DMS53 (cell line): ENCODE results near the gene USP7.

Experiments
- DNase-seq: peaks from one replicate; lab custom pipeline; 2025; lab: John Stamatoyannopoulos, UW

USP7 gene

DNA sequence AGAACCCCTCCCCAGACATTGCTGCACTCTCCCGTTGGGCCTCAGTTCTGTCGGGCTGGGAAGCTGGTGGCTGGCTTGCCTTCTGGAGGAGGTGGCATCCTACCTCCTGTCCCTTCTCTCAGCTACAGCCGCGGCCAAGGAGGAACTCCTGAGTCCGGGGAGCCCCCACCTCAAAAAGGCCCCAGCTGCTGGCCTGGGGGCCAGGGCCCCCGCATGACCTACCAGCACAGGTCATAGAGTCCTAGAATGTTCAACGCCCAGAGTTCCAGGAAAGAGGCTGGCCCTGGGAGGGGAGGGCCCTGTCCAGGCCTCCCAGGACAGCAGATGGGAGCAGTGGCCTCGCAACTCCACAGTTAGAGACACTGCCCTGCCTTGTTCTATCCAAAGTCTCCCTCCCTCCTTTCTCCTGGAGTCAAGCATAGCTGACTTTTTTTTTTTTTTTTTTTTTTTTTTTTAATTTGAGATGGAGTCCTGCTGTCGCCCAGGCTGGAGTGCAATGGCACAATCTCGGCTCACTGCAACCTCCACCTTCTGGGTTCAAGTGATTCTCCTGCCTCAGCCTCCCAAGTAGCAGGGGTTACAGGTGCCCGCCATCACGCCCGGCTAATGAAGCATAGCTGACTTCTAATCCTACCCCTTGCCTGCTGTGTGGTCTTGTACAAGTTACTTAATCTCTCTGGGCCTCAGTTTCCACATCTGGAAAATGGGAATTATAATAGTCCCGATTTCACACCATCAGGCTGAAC, 102.0 kb downstream of the USP7 start:
- DNase-seq: peak; percentile 23

DNA sequence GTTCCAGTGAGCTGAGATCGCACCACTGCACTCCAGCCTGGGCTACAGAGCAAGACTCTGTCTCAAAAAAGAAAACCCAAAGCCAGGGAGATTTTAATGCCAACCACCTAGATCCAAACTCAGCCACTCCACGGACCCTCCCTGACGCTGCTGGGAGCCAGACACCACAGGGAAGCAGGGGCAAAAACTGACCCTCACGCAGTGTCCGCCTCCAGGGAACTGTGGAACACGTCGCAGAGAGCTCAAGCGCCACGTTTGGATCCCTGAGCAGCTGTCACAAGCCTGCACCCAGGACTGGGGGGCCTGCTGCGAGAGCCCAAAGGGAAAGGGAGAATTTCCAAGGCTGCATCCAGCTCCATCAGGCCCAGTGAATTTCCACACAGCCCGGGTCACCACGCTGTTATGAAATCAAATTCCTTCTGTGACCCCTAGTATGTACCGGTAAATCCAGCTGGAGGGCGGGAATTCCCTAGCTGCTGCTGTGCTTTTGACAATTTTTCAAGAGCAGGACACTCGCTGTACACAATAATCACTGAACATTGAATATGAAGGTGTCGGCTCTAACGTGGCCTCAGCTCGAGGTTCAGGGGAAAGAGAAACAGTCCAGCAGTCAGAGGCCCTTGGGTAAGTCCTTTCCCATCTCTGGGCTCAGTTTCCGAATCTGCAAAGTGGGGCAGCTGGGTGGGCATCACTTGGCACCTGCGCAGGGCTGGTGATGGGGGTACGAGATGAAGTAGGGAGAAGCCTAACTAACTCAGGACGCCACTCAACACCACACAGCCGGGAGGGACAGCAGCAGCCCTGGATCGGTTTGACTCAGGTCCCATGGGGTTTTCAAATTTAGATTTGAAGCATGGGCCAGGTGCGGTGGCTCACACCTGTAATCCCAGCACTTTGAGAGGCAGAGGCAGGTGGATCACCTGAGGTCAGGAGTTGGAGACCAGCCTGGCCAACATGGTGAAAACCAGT, 103.5 kb downstream of the USP7 start:
- DNase-seq: no peak

DNA sequence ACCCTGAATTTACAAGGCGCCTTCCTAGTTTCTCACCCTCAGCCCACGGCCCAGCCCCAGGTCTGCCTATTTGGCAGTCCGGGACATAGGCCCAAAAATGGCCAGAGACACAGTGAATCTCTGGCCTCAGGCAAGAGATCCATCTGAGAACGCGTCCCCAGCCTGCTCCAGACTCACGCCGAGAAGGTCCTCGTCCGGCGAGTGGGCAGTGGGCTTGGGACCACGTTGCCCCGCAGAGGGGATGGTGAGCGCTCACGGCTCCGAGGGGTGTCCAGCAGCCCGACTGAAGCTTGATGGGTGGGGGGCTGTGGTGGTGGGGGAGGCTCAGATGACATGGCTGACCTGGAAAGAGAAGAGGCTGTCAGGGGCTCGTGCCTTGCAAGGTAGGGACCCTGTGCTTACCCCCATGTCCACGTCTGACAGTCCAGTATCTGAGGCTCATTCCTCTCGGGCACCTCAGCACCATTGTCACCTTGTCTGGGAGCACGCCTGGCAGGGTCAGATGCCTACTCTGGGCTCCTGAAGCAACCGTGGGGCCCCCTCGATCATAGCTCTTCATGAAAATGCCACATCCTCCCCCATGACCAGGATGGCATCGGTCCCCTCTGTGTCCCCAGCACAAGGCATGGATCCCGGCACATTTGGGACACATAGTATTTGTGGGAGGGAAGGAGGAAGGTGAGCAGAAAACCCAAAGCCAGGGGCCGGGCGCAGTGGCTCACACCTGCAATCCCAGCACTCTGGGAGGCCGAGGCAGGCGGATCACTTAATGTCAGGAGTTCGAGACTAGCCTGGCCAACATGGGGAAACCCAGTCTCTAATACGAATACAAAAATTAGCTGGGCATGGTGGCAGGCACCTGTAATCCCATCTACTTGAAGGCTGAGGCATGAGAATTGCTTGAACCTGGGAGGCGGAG, 104.5 kb downstream of the USP7 start:
- DNase-seq: no peak

DNA sequence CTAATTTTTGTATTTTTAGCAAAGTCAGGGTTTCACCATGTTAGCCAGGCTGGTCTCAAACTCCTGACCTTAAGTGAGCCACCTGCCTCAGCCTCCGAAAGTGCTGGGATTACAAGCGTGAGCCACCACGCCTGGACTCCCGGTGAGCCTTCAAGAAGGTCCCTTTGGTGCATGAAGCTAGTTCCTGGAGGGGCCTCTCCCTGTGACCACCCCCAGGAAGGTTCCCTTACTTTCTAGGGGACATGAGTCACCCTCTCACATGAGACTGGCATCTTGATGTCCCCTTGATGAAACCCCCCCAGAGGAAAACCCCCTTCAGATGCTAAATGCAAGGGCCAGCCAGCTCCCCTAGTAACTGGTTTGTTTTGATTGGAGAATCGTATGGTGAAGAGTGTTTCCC, 107.7 kb downstream of the USP7 start:
- no peak for DNase-seq

DNA sequence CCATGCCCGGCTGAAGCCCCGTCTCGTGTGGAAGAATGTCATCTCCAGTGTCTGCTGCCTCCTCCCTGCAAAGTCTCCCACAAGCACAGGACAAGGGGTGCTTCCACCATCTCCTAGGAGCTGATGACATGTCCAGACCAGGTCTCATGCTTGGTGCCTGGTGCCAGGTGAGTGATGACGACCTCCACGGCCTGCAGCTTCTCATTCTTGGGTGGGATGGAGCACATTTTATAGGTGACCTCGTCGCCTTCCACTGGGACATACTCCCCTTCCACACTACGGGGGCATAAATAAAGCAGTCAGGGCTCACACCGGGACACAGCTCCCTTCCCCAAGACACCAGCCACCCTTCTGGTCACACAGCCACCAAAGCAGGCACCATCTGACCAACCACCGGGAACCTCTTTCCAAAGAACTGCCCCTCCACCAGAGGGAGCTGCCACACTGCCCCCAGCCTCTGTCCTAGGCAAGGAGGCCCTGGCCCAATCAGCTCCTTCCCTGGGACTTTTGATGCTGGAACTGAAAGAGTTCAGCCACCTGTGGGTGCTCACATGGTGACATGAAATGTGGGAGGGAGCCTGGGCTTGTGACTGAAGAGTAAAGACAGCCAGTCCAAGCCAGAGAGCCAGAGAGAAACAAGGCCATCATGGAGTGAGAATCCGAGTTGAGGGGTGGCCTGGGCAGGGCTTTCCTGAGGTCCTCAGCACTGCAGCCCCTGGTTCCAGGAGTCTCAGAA, 108.5 kb downstream of the USP7 start:
- peak; percentile 23 for DNase-seq

DNA sequence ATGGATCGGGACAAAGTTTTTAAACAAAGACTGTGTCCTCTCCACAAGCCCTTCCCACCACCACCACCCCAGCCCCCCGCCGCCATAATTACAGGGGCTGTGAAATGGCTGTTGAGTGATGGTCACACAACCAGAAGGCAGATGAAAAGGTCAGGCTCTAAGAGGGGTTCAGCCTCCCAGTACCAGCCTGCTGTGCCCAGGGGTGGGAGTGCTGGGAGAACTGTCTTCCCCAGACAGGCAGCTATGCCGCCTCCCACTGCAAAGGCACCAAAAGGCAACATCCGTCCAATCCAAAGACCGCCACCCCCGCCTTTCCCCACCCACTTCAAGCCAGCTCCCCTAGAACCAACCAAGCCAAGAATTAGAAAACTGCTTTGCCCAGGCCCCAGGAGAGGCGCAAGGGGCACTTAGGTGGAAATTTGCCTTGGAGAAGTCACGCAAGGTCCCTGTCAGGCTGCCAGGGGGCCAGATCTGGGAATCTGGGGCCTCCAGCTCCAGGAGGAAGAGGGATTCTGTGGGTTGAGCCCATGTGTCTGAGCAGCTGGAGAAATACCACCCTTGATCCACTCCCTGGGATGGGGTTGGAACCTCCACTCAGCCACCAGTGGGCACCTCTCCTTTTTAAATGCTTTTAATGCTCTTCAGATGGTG, 109.3 kb downstream of the USP7 start:
- DNase-seq: no peak

DNA sequence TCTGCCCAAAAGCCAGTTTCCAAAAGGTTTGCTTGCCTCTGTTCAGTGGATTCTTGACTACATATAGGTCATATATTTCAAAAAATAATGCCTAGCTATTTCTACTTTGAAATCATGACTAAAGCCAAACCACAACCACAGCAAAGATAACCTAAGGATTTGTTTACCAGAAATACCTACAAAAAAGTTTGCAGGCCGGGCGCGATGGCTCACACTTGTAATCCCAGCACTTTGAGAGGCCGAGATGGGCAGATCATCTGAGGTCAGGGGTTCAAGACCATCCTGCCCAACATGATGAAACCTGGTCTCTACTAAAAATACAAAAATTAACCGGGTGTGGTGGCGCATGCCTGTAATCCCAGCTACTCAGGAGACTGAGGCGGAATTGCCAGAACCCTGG, 110.1 kb downstream of the USP7 start:
- DNase-seq: no peak

DNA sequence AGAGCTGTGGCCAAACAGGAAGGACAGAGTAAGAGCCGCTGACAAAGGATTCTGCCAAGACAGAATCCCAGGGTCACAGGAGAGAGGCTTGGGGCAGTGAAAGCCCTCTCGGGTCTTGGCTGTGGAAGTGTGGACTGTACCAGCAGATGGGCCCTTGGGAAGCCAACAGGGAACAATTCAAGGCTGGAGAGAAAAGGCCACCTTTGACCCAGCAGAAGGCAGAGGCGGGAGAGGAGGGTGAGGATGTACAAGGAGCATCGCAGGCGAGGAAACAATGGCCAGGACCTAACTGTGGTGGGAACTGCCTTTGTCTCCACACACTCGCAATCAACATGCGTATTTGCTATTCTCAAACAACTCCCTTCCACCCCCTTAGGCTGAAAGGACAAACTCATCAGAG, 110.6 kb downstream of the USP7 start:
- DNase-seq: no peak

DNA sequence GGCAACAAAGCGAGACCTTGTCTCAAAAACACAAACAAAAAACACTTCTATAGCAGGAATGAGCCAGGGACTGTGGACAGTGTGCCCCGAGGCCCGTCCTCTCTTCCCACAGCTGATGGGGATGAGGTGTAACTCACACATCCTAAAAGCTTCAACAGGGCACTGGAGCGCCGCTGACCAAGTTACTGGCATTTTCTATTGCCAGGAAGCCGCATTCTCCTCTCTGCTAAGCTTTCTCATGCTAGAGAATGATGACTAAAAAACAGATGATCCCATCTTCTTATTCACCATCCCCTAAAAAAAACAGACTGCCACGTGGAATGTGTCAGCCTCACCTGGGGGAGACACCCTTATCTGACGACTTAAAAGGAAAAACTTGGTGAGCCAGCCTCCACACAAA, 111.2 kb downstream of the USP7 start:
- no peak for DNase-seq

DNA sequence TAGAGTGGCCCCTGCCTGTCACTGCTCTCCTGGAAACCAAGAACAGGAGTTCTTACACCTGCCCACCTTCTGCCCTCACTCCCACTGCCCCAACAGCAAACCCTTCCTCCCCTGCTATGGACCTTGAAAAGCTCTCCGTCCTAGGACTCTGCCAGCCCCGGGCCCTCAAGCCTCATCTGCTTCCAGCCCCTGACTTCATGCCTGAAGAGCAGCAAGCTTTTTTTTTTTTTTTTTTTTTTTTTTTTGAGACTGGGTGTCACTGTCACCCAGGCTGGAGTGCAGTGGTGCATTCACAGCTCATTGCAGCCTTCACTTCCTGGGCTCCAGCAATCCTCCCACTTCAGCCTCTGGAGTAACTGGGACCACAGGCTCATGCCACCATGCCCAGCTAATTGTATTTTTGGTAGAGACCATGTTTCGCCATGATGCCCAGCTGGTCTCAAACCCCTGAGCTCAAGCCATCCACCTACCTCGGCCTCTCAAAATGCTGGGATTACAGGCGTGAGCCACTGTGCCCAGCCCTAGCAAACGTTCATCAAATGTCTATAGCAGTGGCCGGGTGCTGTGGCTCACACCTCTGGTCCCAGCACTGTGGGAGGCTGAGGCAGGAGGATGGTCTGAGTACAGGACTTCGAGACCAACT, 111.8 kb downstream of the USP7 start:
- no peak for DNase-seq

DNA sequence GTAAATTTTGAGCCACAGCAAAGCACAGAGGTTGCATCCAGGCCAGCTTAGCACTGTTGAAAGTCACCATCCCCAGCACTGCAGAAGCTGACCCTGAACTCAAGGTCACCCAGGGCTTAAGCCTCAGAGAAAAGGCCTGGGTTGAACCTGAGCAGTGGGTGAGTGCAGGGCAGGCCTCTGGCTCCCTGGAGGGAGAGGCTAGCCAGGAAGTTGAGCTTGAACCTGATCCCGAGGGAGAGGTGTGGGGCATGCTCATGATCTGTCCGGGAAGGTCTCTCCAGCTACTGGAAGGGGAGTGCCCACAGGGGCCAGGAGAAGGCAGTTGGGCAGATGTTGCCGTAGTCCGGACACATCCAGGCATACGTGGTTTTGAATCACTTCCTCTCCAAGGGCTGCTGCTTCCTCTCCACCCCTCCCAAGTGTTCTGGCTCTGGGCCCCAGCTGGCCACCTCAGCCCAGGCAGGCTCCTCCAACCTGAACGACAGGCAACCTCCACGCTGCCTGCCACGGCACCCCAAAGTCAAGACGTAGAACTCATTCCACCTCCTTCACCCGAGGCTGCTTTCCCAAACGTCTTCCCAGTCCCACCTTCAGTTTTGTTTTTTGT, 113.3 kb downstream of the USP7 start:
- DNase-seq: no peak

DNA sequence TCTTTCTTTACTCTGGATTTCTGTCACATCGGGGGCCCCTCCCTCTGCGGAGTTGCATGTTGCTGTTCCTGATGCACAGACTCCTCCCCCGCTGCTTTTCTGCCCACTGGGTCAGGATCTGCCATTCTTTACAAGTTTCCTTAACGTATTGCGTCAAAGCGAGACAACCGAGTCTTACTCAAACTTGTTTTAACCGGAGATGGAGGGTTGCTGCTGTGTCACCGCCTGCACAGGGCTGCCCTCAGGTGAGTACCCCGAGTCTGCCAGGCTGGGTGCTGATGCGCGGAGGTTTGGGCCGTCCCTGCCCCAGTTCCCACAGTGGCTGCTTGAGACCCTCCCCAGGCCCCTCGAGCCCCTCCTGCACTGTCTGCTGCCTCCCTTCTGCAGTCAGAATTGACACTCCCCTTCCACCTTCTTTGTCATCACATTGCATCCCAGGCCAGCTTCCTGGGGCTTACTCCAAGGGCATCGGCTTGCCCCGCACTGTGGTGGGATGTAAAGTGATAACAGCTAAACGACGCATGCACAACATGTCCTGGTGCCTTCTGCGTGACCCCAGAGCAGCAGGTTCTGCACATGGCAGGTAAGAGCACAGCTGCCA, 114.2 kb downstream of the USP7 start:
- no peak for DNase-seq

DNA sequence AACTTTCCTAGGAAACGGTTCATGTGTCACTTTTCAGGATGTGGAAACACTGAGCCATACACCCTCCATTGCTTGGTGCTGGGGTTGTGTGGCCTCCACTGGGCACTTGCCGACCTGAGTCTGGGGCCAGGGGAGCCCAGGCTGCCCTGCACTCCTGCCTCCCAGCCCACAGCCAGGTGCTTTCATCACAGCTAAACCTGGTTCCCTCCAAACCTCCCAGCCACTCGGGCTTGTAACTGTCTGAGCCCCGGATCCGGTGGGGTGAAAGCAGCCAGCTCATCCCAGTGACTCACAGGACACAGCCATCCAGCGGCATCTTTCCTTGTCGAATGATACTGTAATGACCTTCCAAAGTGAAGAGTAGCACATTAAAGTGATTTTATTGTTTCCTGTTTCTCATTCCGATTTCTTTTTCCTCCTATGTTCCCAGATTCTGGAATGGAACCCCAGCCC, 114.7 kb downstream of the USP7 start:
- no peak for DNase-seq

DNA sequence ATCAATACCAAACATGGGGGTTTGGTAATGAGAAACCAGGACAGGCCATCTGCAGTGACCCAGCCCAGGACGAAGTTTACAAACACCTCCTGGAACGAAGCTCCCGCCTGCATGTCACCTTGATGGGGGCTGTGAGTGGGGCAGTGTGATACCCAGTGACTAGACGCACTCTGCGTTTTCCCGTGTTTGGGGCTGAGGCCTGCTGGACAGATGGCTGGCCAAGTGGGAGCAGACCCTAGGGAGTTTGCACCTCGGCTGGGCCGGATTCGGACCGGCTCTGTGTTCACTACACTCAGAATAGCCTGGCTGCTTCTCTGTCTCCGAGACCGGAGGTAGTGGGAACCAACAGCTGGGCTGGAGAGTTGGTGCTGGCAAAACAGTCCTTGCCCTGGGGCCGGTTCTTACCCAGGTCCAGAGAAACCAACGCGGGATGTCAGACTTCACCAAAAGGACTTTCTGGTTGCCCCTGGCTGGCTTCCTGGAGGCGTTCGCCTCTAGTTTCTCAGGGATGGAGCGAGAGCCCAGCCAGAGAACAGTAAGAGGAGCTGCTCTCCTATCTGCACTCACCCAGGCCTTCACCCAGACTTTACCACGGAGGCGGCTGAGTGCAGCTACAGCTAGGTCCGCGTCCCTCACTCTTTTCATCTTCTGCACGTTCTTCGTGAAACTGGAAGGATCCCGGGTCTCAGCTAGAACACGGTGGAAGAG, 115.3 kb downstream of the USP7 start:
- no peak for DNase-seq

DNA sequence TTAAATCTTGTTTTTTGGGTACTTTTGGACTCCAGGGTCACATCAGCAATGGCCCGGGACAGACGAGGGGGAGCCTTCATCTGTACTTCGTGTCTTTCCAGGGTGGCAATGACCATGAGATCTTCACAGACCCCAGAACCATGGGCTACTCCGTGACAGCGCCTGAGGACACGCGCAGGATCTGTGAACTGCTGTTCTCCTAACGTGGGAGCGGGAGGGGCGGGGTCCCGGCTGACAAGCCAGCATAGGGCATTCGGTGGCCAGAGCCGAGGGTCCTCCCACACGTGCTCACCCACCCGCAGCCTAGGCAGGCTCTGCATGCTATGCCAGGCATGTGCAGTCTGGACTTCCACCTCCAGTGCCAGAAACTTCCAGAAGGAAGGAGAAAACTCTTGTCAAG, 116.1 kb downstream of the USP7 start:
- no peak for DNase-seq

DNA sequence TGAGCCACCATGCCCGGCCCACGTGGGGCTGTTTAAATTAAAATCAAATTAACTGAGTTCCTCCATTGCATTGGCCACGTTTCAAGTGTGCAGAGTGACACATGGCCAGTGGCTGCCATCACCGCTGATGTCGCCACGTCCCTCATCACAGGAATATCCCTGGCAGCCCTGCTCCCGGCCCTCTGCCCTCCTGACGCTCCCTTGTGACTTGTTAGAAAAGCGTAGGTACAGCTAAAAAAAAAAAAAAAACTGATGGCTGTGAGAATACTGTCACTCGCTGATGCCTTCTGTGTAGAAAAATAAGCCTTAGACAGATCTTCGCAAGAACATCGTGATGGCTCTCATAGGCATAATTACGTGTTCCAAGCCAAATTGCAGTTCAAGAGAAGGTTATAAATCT, 116.6 kb downstream of the USP7 start:
- no peak for DNase-seq

DNA sequence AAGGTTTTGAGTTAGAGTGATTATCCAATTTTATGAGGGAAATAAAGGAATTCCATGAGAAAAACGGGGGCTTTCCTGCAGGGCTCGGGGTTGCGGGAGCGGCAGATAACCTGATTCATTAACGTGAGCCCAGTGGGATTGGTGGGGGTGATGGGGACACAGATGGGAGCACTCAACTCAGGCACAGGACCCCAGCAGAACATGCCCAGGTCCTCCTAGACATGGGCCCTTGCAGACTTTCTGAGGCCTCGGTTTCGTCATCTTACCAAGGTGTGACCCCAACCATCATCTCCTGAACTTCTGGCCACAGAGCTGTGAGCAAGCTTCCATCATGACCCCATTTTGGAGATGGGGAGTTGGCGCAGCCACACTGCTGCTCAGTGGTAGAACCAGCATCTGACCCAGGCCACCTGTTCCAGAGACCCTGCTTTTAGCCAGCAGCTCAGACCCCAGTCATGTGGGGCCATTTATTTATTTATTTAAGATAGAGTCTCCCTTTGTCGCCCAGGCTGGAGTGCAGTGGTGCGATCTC, 117.2 kb downstream of the USP7 start:
- DNase-seq: no peak

DNA sequence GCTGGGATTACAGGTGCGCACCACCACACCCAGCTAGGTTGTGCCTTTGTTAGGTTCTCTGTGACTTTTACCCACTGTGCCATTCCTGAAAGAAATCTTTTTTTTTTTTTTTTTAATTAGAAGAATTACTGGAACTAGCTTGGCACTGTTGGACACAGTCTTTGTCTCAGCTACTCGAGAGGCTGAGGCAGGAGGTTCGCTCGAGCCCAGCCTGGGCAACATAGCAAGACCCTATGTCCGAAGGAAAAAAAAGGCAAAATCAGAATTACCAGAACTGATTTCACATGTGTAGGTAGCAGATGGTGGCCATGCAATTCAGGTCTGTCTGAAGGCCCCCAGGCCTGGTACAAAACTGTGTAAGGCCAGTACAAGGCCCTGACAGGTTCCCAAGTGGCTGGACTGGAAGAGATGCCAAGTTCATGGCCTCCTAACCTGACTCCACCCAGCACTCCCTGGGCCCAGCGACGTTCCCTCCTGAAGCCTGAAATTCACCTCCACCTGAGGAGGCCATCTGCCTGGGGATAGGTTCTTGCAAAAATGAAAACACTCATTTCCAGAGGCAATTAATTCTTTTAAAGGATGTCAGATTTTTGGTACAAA, 117.9 kb downstream of the USP7 start:
- DNase-seq: no peak
